CD4-positive, alpha-beta T cell treated with Interleukin-12 subunit alpha and Interleukin-12 subunit beta, for 1 hour (primary cell): ENCODE data around the gene MYO3B.
"Not testable (repeated sequence)": the region's sequence is repeated elsewhere in the genome, so short reads cannot be mapped to it uniquely, and the experiment has no call there.

Experiments used
- DNase-seq: peaks from one replicate; pipeline ENCODE4 v3.0.0-alpha.2; 2020

The MYO3B gene

GRCh38 chr2:170377500-170378207 is 199.7 kb downstream of the MYO3B start:
- no peak for DNase-seq

GRCh38 chr2:170380267-170380666 is 202.3 kb downstream of the MYO3B start:
- no peak for DNase-seq

- DNase-seq, result no peak
Measured at GRCh38 chr2:170381678-170382077, 203.7 kb downstream of the MYO3B start.

- DNase-seq, result no peak
Measured at GRCh38 chr2:170386554-170386953, 208.6 kb downstream of the MYO3B start.

- no peak for DNase-seq
Measured at GRCh38 chr2:170391018-170391417, 213.1 kb downstream of the MYO3B start.

GRCh38 chr2:170391697-170392096 is 213.8 kb downstream of the MYO3B start:
- DNase-seq, result no peak

GRCh38 chr2:170393861-170394498 is 216.0 kb downstream of the MYO3B start:
- DNase-seq, result no peak

- DNase-seq, result no peak
Measured at GRCh38 chr2:170394641-170395387, 216.9 kb downstream of the MYO3B start.

GRCh38 chr2:170396799-170397459 is 219.0 kb downstream of the MYO3B start:
- DNase-seq, result no peak

GRCh38 chr2:170401187-170401586 is 223.2 kb downstream of the MYO3B start:
- no peak for DNase-seq

- no peak for DNase-seq
Measured at GRCh38 chr2:170404846-170405245, 226.9 kb downstream of the MYO3B start.

- DNase-seq, result no peak
Measured at GRCh38 chr2:170405326-170405725, 227.4 kb downstream of the MYO3B start.

GRCh38 chr2:170408461-170409163 is 230.7 kb downstream of the MYO3B start:
- no peak for DNase-seq

- peak; percentile 71 for DNase-seq
Measured at GRCh38 chr2:170409164-170409535, 231.2 kb downstream of the MYO3B start.

- DNase-seq, result no peak
Measured at GRCh38 chr2:170411660-170412059, 233.7 kb downstream of the MYO3B start.

GRCh38 chr2:170420961-170421687 is 243.2 kb downstream of the MYO3B start:
- DNase-seq, result no peak

GRCh38 chr2:170423919-170424318 is 246.0 kb downstream of the MYO3B start:
- no peak for DNase-seq

- no peak for DNase-seq
Measured at GRCh38 chr2:170425281-170425751, 247.4 kb downstream of the MYO3B start.

- no peak for DNase-seq
Measured at GRCh38 chr2:170428868-170429267, 250.9 kb downstream of the MYO3B start.

- DNase-seq, result no peak
Measured at GRCh38 chr2:170432823-170433222, 254.9 kb downstream of the MYO3B start.

- no peak for DNase-seq
Measured at GRCh38 chr2:170433448-170433847, 255.5 kb downstream of the MYO3B start.

- DNase-seq, result not testable (repeated sequence)
Measured at GRCh38 chr2:170434396-170434795, 256.4 kb downstream of the MYO3B start.
